GM12875 (cell line): ENCODE measurements around the gene GRB14.
"Not testable (repeated sequence)": the region's sequence is repeated elsewhere in the genome, so short reads cannot be mapped to it uniquely, and the experiment has no call there.

Source experiments
- H3K4me3 ChIP-seq: one replicate; pipeline ENCODE4 v1.5.1; 2011; ENCODE audit warnings: low read depth, low read length, control low read depth
- TF ChIP-seq, protein P1 (sequence below): IDR thresholded peaks from 2 replicates; pipeline ENCODE4 v1.5.1; 2011; ENCODE audit warnings: low read depth, mild to moderate bottlenecking, control low read depth, inconsistent platforms, low read length, moderate library complexity, borderline replicate concordance; ENCODE audit not compliant: insufficient read depth

Gene GRB14

DNA sequence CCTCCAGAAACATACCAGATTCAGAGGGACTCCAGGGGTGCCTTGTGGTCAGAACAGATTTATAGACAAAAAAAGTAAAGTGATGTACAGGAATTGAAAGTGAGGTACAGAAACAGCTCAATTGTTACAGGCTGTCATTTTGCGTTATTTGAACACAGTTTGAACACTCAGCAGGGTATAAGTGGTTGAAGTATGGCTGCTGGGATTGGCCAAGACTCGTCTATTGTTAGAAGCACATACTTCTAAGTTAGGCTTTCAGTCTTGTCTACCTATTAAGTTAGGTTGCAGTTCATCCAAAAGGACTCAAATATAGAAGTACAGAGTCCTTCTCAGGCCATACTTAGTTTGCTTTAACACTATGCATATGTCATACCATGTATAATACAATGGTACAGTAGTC lies 21.0 kb upstream of the GRB14 start:
- TF ChIP-seq, protein P1, sequence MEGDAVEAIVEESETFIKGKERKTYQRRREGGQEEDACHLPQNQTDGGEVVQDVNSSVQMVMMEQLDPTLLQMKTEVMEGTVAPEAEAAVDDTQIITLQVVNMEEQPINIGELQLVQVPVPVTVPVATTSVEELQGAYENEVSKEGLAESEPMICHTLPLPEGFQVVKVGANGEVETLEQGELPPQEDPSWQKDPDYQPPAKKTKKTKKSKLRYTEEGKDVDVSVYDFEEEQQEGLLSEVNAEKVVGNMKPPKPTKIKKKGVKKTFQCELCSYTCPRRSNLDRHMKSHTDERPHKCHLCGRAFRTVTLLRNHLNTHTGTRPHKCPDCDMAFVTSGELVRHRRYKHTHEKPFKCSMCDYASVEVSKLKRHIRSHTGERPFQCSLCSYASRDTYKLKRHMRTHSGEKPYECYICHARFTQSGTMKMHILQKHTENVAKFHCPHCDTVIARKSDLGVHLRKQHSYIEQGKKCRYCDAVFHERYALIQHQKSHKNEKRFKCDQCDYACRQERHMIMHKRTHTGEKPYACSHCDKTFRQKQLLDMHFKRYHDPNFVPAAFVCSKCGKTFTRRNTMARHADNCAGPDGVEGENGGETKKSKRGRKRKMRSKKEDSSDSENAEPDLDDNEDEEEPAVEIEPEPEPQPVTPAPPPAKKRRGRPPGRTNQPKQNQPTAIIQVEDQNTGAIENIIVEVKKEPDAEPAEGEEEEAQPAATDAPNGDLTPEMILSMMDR: no peak
- H3K4me3 ChIP-seq: no peak overlapping the region

DNA sequence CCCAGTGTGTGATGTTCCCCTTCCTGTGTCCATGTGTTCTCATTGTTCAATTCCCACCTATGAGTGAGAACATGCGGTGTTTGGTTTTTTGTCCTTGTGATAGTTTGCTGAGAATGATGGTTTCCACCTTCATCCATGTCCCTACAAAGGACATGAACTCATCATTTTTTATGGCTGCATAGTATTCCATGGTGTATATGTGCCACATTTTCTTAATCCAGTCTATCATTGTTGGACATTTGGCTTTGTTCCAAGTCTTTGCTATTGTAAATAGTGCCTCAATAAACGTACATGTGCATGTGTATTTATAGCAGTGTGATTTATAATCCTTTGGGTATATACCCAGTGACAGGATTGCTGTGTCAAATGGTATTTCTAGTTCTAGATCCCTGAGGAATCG lies 7.0 kb upstream of the GRB14 start:
- H3K4me3 ChIP-seq: not testable (repeated sequence)

DNA sequence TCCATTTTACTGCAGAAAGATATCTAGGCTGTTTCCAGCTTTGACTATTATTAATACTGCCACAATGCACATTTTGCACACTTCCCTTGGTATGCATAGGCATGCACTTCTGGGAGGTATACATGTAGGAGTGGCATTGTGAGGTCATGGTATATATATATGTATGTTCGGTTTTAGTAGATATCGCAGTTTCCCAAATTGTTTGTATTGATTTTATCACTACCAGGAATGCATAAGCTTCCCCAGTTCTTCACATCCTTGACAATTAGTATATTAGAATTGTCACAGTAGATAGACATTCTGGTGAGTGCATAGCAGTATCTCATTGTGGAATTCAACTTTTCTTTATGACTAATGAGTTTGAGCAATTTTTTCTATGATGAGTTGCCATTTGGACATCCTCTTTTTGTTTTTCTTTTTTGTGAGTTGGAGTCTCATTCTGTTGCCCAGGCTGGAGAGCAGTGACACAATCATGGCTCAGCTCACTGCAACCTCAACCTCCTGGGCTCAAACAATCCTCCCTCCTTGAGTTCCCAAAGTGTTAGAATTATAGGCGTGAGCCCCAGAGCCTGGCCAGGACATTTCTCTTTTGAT lies 4.2 kb upstream of the GRB14 start:
- TF ChIP-seq, protein P1: no peak
- no peak overlapping the region for H3K4me3 ChIP-seq

GRCh38 chr2:164624316-164624715 lies 3.0 kb upstream of the GRB14 start:
- TF ChIP-seq, protein P1: no peak

GRCh38 chr2:164622338-164623106 lies 1.2 kb upstream of the GRB14 start:
- TF ChIP-seq, protein P1: no peak
- no peak overlapping the region for H3K4me3 ChIP-seq

More at GRCh38 chr2:164624316-164624715, 3.0 kb upstream of the GRB14 start:
- H3K4me3 ChIP-seq: no peak overlapping the region

DNA sequence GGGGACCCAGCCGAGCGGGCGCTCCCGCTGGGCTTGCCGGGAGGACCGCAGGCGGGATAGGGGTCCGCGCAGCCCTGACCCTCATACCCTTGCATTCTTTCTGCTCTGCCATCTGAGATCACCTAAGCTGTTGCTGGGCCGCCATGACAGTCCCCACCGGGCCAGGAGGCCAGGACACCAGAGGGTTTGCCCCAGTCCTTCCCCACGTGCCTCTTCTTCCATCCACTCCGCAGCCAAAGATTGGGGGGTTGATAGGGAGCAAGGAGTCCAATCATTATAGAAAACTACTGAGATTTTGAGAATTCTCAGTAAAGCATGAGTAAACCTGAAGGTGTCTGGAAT lies 453 bp upstream of the GRB14 start:
- TF ChIP-seq, protein P1: no peak
- H3K4me3 ChIP-seq: no peak overlapping the region

GRCh38 chr2:164620457-164620856 lies 825 bp downstream of the GRB14 start:
- H3K4me3 ChIP-seq: no peak overlapping the region
- TF ChIP-seq, protein P1: no peak
